ENCODE measurements around the gene NAXD.

Gene NAXD

DNA sequence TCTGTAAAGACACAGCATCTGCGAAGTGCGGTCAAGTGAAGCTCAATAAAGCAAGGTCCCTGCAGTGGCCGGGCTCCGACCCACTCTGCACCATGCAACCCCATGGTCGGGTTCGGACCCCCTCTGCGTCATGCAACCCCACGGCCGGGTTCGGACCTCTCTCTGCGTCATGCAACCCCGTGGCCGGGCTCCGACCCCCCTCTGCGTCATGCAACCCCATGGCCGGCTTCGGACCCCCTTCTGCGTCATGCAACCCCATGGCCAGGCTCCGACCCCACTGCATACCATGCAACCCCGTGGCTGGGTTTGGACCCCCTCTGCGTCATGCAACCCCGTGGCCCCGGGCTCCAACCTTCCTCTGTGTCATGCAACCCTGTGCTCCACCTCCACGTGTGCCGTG lies 46.7 kb downstream of the NAXD start:
- TF ChIP-seq CTCF (IDR thresholded peaks at IDR 0.05) = no peak

DNA sequence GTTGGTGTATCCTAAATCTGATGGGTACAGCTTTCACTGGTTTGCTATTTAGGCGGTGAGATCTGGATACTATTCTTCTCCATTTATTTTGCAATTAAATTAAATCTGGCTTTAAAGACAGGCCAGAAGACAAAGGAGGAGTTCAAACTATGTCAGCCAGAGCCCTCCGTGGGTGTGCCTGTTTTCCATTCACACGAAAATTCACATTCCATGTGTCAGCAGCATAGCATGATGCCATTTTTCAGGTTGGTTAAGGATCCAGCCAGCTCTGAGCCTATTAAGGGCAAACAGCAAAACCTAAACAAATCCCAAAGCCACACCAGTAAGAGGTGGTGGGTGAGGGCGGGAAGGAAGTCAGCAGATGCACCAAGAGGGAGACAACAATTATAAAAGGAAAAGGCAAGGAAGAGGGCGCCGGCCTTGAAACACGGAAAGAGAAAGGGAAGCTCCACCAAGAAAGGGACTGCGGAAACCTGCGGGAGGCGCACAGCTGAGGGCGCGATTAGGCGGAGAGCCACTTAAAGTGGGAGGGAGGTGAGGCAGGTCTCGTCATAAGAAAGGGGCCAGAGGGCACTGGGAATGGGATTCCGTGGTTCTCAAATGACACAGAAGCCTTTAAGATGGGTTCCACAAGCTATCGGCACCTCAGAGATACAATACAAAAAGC lies 47.6 kb downstream of the NAXD start:
- TF ChIP-seq CTCF (IDR thresholded peaks at IDR 0.05) = no peak

- TF ChIP-seq CTCF (IDR thresholded peaks at IDR 0.05) = no peak
Observed at GRCh38 chr13:110663491-110663890, 48.1 kb downstream of the NAXD start.

- TF ChIP-seq CTCF (IDR thresholded peaks at IDR 0.05) = no peak
Observed at GRCh38 chr13:110664041-110664440, 48.7 kb downstream of the NAXD start.

DNA sequence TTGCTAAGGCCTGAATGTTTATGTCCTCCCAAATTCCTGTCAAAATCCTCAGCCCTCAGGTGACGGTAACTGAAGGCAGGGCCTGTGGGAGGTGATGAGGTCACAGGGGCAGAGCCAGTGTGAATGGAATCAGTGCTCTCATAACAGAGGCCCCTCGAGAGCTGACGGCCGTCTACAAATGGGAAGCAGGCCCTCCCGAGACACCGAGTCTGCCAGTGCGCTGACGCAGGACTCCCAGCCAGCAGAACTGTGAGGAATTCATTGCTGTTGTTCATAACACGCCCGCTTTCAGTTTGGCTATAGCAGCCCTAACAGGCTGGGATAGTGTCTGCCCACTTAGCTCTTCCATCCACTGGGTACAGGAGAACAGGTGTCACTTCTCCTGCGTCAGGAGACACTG lies 49.3 kb downstream of the NAXD start:
- no peak for TF ChIP-seq CTCF (IDR thresholded peaks at IDR 0.05)

DNA sequence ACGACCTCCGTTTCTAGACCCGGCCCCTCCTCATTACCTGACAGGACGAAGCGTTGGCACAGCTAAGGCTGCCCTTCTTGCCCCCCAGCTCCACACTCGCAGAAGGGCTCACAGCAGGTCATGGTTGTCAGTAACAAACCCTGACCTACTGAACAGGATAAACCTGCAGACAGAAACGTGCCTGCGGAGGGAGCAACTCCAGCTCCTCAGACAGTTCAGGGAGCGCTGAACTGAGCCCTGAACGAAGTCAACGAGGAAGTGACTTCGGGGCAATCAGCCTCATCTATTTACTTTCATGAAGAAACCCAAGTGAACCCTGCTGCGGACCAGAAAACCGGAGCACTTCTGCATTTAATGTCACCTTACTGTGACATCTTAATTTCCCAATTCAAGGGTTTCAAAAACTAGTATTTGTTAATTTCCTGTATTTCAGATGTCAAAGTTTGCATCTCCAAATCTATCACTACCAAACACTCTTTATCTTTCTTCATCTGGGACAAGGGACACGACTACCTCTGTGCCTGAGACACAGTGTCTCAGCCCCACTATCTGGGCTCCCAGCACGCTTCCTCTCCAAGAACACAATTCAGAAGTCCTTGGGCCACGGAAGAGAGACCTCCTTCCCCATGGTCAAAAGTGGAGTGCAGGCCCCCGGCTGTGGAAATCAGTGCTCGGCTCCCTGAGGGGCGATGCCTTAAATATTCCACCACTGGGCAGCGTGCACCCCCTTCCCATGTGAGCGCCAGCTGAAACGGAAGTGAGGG lies 50.3 kb downstream of the NAXD start:
- no peak for TF ChIP-seq CTCF (IDR thresholded peaks at IDR 0.05)

DNA sequence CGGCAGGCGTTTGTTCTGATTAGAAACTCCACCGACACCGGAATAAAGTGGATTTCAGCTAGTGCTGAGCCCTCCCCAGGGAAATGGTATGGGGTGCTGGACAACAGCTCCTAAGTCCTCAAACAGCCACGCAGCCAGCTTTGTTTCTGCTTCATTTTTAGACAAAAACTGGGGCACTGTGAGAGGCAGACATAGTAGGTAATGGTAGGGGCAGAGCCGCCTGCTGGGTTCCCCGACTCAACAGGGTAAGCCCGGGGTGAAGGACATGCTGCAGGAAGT lies 50.8 kb downstream of the NAXD start:
- TF ChIP-seq CTCF (IDR thresholded peaks at IDR 0.05) = no peak
